ENCODE data around the gene ANKRD29. TPM values are rescaled to one million over a fixed set of nuclear protein-coding genes. Genes with fewer than 3 reads are reported as not detected.

Gene ANKRD29
- total RNA-seq, 1 experiment from 2014 or later = 6.9 TPM

- DNase-seq = no peak
Observed at GRCh38 chr18:23591011-23591410, 71.7 kb downstream of the ANKRD29 start.

GRCh38 chr18:23588836-23589560 is 73.7 kb downstream of the ANKRD29 start:
- Mint-ChIP-seq H3K36me3 (ENCODE audit: insufficient read depth, unreplicated experiment) (peaks cover 42% of the 10 kb centered on the region), H3K9me3 (ENCODE audit: low read depth, unreplicated experiment) (peaks cover 3% of the 10 kb centered on the region), H3K27ac (ENCODE audit: unreplicated experiment) (no peak overlapping the region), H3K4me3 (ENCODE audit: low read depth, unreplicated experiment) (no peak overlapping the region), H3K27me3 (ENCODE audit: unreplicated experiment) (no peaks in the 10 kb centered on the region), H3K4me1 (ENCODE audit: low read depth, unreplicated experiment) (peaks cover 34% of the 10 kb centered on the region)
- TF ChIP-seq CTCF (IDR thresholded peaks at IDR 0.05; ENCODE audit: unreplicated experiment) = no peak
- no TSS peak for BruUV-seq (replicated peaks)
- CTCF ChIA-PET = interaction anchor here (0.5 kb wide), 1 partner anchor 20 kb away, joined by 4 read pairs; no protein-coding TSS in a partner anchor
- DNase-seq = no peak
- intact Hi-C loops (cut with micrococcal nuclease; ENCODE audit: unreplicated experiment) = loop anchor here (5.0 kb wide), 1 partner anchor 72 kb away; no protein-coding TSS in a partner anchor

More at GRCh38 chr18:23591011-23591410, 71.7 kb downstream of the ANKRD29 start:
- CTCF ChIA-PET = interaction anchor here (0.5 kb wide), 1 partner anchor 43 kb away, joined by 4 read pairs; no protein-coding TSS in a partner anchor
- Mint-ChIP-seq H3K4me3 (ENCODE audit: low read depth, unreplicated experiment) (no peak overlapping the region), H3K9me3 (ENCODE audit: low read depth, unreplicated experiment) (peaks cover 3% of the 10 kb centered on the region), H3K27me3 (ENCODE audit: unreplicated experiment) (no peaks in the 10 kb centered on the region), H3K4me1 (ENCODE audit: low read depth, unreplicated experiment) (peaks cover 32% of the 10 kb centered on the region), H3K27ac (ENCODE audit: unreplicated experiment) (no peak overlapping the region), H3K36me3 (ENCODE audit: insufficient read depth, unreplicated experiment) (peaks cover 22% of the 10 kb centered on the region)
- no TSS peak for BruUV-seq (replicated peaks)
- intact Hi-C loops (cut with micrococcal nuclease; ENCODE audit: unreplicated experiment) = no loop called here
- no peak for TF ChIP-seq CTCF (IDR thresholded peaks at IDR 0.05; ENCODE audit: unreplicated experiment)

- H3K9me3 Mint-ChIP-seq (ENCODE audit: low read depth, unreplicated experiment) = no peaks in the 10 kb centered on the region
- peak overlapping the region; percentile 83 for H3K27ac Mint-ChIP-seq (ENCODE audit: unreplicated experiment)
- peaks cover 49% of the 10 kb centered on the region for H3K36me3 Mint-ChIP-seq (ENCODE audit: insufficient read depth, unreplicated experiment)
- BruUV-seq (replicated peaks) = TSS peak; percentile 50
- H3K4me1 Mint-ChIP-seq (ENCODE audit: low read depth, unreplicated experiment) = peaks cover 34% of the 10 kb centered on the region
- peak; percentile 14 for TF ChIP-seq CTCF (IDR thresholded peaks at IDR 0.05; ENCODE audit: unreplicated experiment)
- CTCF ChIA-PET = interaction anchor here (1.0 kb wide), 1 partner anchor 30 kb away, joined by 3 read pairs; no protein-coding TSS in a partner anchor
- H3K27me3 Mint-ChIP-seq (ENCODE audit: unreplicated experiment) = no peaks in the 10 kb centered on the region
- intact Hi-C loops (cut with micrococcal nuclease; ENCODE audit: unreplicated experiment) = loop anchor here (5.0 kb wide), 1 partner anchor 70 kb away; no protein-coding TSS in a partner anchor
- peak overlapping the region; percentile 92 for H3K4me3 Mint-ChIP-seq (ENCODE audit: low read depth, unreplicated experiment)
- DNase-seq = no peak
Observed at GRCh38 chr18:23587220-23587642, 75.5 kb downstream of the ANKRD29 start.

- no TSS peak for BruUV-seq (replicated peaks)
- peak; percentile 97 for TF ChIP-seq CTCF (IDR thresholded peaks at IDR 0.05; ENCODE audit: unreplicated experiment)
- H3K27ac Mint-ChIP-seq (ENCODE audit: unreplicated experiment) = peak within 1 kb of the TSS; percentile 83
- peaks cover 37% of the 10 kb centered on the region for H3K4me1 Mint-ChIP-seq (ENCODE audit: low read depth, unreplicated experiment)
- DNase-seq = peak; percentile 97
- CTCF ChIA-PET = interaction anchor here (1.0 kb wide), 1 partner anchor 32 kb away, joined by 9 read pairs; no protein-coding TSS in a partner anchor
- no peaks in the 10 kb centered on the region for H3K9me3 Mint-ChIP-seq (ENCODE audit: low read depth, unreplicated experiment)
- H3K27me3 Mint-ChIP-seq (ENCODE audit: unreplicated experiment) = no peaks in the 10 kb centered on the region
- intact Hi-C loops (cut with micrococcal nuclease; ENCODE audit: unreplicated experiment) = loop anchor here (5.0 kb wide), 1 partner anchor 69 kb away; no protein-coding TSS in a partner anchor
- H3K36me3 Mint-ChIP-seq (ENCODE audit: insufficient read depth, unreplicated experiment) = peaks cover 55% of the 10 kb centered on the region
- peak within 1 kb of the TSS; percentile 92 for H3K4me3 Mint-ChIP-seq (ENCODE audit: low read depth, unreplicated experiment)
Observed at GRCh38 chr18:23586249-23587196, 76.2 kb downstream of the ANKRD29 start, which contains the start of gene NPC1. Gene NPC1, minus strand, starts transcription at chr18:23586506. Its CDS starts 163 bp downstream, at chr18:23586343.

Measured in Calu3 (cell line).